G401.6 (cell line): ENCODE measurements around the gene CDH23.

ENCODE experiments used
- FAIRE-seq: peaks from 2 replicates; lab custom pipeline; 2012; peaks lifted over from hg19 to GRCh38; lab: Jason Lieb, UNC

CDH23 gene

GRCh38 chr10:71467569-71468362 lies 71.0 kb downstream of the CDH23 start:
- no peak for FAIRE-seq

- FAIRE-seq = no peak
These were observed 71.8 kb downstream of the CDH23 start for GRCh38 chr10:71468363-71469094.

GRCh38 chr10:71471006-71471405 lies 74.3 kb downstream of the CDH23 start:
- FAIRE-seq = no peak

- no peak for FAIRE-seq
These were observed 75.2 kb downstream of the CDH23 start for GRCh38 chr10:71471957-71472365.

- no peak for FAIRE-seq
These were observed 75.7 kb downstream of the CDH23 start for GRCh38 chr10:71472466-71472865.

- FAIRE-seq = no peak
These were observed 76.2 kb downstream of the CDH23 start for GRCh38 chr10:71472912-71473311.

GRCh38 chr10:71473671-71474599 lies 77.2 kb downstream of the CDH23 start:
- no peak for FAIRE-seq

GRCh38 chr10:71474702-71475242 lies 78.1 kb downstream of the CDH23 start:
- FAIRE-seq = no peak

GRCh38 chr10:71475243-71475871 lies 78.6 kb downstream of the CDH23 start:
- no peak for FAIRE-seq

GRCh38 chr10:71476228-71477011 lies 79.7 kb downstream of the CDH23 start:
- no peak for FAIRE-seq

- FAIRE-seq = no peak
These were observed 81.5 kb downstream of the CDH23 start for GRCh38 chr10:71478173-71478572.

GRCh38 chr10:71478813-71479365 lies 82.2 kb downstream of the CDH23 start:
- no peak for FAIRE-seq

- FAIRE-seq = no peak
These were observed 83.1 kb downstream of the CDH23 start for GRCh38 chr10:71479831-71480230.

- no peak for FAIRE-seq
These were observed 83.9 kb downstream of the CDH23 start for GRCh38 chr10:71480662-71481061.

GRCh38 chr10:71481746-71482410 lies 85.2 kb downstream of the CDH23 start:
- no peak for FAIRE-seq

- no peak for FAIRE-seq
These were observed 85.9 kb downstream of the CDH23 start for GRCh38 chr10:71482620-71483019.

GRCh38 chr10:71483135-71483534 lies 86.4 kb downstream of the CDH23 start:
- FAIRE-seq = no peak

GRCh38 chr10:71483885-71484751 lies 87.4 kb downstream of the CDH23 start:
- FAIRE-seq = no peak

- FAIRE-seq = no peak
These were observed 89.9 kb downstream of the CDH23 start for GRCh38 chr10:71486484-71487114.
